Gastroesophageal sphincter (tissue), 3 donors: ENCODE data around the gene TACR1.

Experiments
- POLR2A ChIP-seq, 2 donors: fragments of 450-650 bp; IDR thresholded peaks; one replicate each; pipeline ENCODE4 v1.6.1; 2017; ENCODE audit warnings: antibody characterized with exemption in 2 of 2, mild to moderate bottlenecking in 2 of 2, moderate library complexity in 1 of 2
- POLR2AphosphoS5 ChIP-seq: sonication (generic); formaldehyde crosslinking; IDR thresholded peaks from one replicate; pipeline ENCODE4 v1.6.1; 2017; ENCODE audit warnings: antibody characterized with exemption
- TF ChIP-seq, protein P1 (sequence below), 4 experiments: fragments of 200-600 bp in 2 of 4; fragments of 450-650 bp in 2 of 4; sonication (generic) in 1 of 4; IDR thresholded peaks; one replicate each; pipeline ENCODE4 v1.5.1; 2017 to 2019; ENCODE audit warnings: antibody characterized with exemption in 4 of 4, mild to moderate bottlenecking in 2 of 4, moderate library complexity in 2 of 4

DNA sequence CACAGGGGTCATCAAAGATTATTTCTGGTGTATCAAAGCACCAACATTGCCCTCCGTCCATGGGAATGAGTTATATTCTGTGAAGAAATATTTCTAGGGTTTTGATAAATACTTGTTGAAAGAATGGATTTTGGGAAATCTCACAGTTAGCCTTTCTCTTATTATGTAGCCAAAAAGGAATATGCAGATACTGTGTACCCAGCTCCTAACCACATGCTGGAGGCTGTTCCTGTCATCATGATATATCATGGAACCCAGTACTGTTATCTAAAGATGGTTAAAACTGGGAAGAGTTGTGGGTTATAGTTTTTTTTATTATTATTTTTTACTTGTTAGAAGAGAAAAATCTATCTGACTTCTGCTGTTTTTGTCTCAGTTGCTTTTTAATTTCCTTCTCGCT lies 158.1 kb downstream of the TACR1 start:
- TF ChIP-seq, protein P1, sequence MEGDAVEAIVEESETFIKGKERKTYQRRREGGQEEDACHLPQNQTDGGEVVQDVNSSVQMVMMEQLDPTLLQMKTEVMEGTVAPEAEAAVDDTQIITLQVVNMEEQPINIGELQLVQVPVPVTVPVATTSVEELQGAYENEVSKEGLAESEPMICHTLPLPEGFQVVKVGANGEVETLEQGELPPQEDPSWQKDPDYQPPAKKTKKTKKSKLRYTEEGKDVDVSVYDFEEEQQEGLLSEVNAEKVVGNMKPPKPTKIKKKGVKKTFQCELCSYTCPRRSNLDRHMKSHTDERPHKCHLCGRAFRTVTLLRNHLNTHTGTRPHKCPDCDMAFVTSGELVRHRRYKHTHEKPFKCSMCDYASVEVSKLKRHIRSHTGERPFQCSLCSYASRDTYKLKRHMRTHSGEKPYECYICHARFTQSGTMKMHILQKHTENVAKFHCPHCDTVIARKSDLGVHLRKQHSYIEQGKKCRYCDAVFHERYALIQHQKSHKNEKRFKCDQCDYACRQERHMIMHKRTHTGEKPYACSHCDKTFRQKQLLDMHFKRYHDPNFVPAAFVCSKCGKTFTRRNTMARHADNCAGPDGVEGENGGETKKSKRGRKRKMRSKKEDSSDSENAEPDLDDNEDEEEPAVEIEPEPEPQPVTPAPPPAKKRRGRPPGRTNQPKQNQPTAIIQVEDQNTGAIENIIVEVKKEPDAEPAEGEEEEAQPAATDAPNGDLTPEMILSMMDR (IDR thresholded peaks at IDR 0.05), result no peak
- TF ChIP-seq POLR2A (IDR thresholded peaks at IDR 0.05) (no peak), POLR2AphosphoS5 (no peak)
